ENCODE measurements around the gene TMC2.

- TF ChIP-seq, protein P1, sequence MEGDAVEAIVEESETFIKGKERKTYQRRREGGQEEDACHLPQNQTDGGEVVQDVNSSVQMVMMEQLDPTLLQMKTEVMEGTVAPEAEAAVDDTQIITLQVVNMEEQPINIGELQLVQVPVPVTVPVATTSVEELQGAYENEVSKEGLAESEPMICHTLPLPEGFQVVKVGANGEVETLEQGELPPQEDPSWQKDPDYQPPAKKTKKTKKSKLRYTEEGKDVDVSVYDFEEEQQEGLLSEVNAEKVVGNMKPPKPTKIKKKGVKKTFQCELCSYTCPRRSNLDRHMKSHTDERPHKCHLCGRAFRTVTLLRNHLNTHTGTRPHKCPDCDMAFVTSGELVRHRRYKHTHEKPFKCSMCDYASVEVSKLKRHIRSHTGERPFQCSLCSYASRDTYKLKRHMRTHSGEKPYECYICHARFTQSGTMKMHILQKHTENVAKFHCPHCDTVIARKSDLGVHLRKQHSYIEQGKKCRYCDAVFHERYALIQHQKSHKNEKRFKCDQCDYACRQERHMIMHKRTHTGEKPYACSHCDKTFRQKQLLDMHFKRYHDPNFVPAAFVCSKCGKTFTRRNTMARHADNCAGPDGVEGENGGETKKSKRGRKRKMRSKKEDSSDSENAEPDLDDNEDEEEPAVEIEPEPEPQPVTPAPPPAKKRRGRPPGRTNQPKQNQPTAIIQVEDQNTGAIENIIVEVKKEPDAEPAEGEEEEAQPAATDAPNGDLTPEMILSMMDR (IDR thresholded peaks at IDR 0.05 in 8 of 11, conservative IDR thresholded peaks at IDR 0.05 in 3 of 11), result no peak
- TF ChIP-seq POLR2A (IDR thresholded peaks at IDR 0.05) (no peak), POLR2AphosphoS5 (IDR thresholded peaks at IDR 0.05) (no peak)
Measured at GRCh38 chr20:2576317-2576727, 39.9 kb downstream of the TMC2 start.

All from spleen (tissue), 7 donors.